ENCODE data around the gene CUBN.

- TF ChIP-seq EZH2 (IDR thresholded peaks at IDR 0.05; ENCODE audit: borderline replicate concordance, low read length) (no peak), CTCF (conservative IDR thresholded peaks at IDR 0.05 in 1 of 2, IDR thresholded peaks at IDR 0.05 in 1 of 2; ENCODE audit: extremely low read depth in 1 of 2, insufficient read depth in 1 of 2, low read depth in 1 of 2, low read length in 2 of 2) (peak; percentile 41 to 61)
Observed at GRCh38 chr10:16828114-16828568, 301.5 kb downstream of the CUBN start.

Measured in mammary epithelial cell (primary cell).